Hepatocyte (in vitro differentiated cells): ENCODE data around the gene EEF2K. TPM values are rescaled to one million over a fixed set of nuclear protein-coding genes. Genes with fewer than 3 reads are reported as not detected.

ENCODE experiments used
- DNase-seq: peaks from one replicate; pipeline ENCODE4 v3.0.0-alpha.2; 2016; ENCODE audit warnings: low spot score
- H2AFZ ChIP-seq: fragments of 200-600 bp; sonication (generic); 2 replicates; pipeline ENCODE4 v1.6.0; 2016; ENCODE audit warnings: antibody characterized with exemption, mild to moderate bottlenecking
- H3K27ac ChIP-seq: fragments of 200-600 bp; sonication (generic); 2 replicates; pipeline ENCODE4 v1.5.1; 2016; ENCODE audit warnings: mild to moderate bottlenecking
- H3K27me3 ChIP-seq: fragments of 200-600 bp; sonication (generic); 2 replicates; pipeline ENCODE4 v1.6.1; 2016
- H3K36me3 ChIP-seq: fragments of 200-600 bp; sonication (generic); replicated peaks from 2 replicates; pipeline ENCODE4 v1.5.1; 2016; ENCODE audit warnings: low read depth; ENCODE audit not compliant: insufficient read depth
- H3K4me1 ChIP-seq: fragments of 200-600 bp; sonication (generic); 2 replicates; pipeline ENCODE4 v1.5.1; 2016; ENCODE audit warnings: mild to moderate bottlenecking, moderate library complexity; ENCODE audit not compliant: insufficient read depth
- H3K4me2 ChIP-seq: fragments of 200-600 bp; sonication (generic); 2 replicates; pipeline ENCODE4 v1.6.0; 2016
- H3K4me3 ChIP-seq: fragments of 200-600 bp; sonication (generic); 2 replicates; pipeline ENCODE4 v1.5.1; 2016; ENCODE audit warnings: mild to moderate bottlenecking
- H3K79me2 ChIP-seq: fragments of 200-600 bp; sonication (generic); 2 replicates; pipeline ENCODE4 v1.6.0; 2017; ENCODE audit warnings: mild to moderate bottlenecking
- H3K9me2 ChIP-seq: fragments of 200-600 bp; sonication (generic); replicated peaks from 2 replicates; pipeline ENCODE4 v1.6.0; 2017; ENCODE audit warnings: mild to moderate bottlenecking; ENCODE audit not compliant: insufficient read depth
- H3K9me3 ChIP-seq: fragments of 200-600 bp; sonication (generic); 2 replicates; pipeline ENCODE4 v1.5.1; 2016; ENCODE audit warnings: low read depth, mild to moderate bottlenecking
- H4K20me1 ChIP-seq: fragments of 200-600 bp; sonication (generic); 2 replicates; pipeline ENCODE4 v1.6.0; 2016; ENCODE audit warnings: mild to moderate bottlenecking; ENCODE audit not compliant: insufficient read depth, poor library complexity, severe bottlenecking
- EZH2 ChIP-seq: fragments of 200-600 bp; sonication (generic); IDR thresholded peaks from 2 replicates; pipeline ENCODE4 v1.6.1; 2016; ENCODE audit warnings: antibody characterized with exemption, mild to moderate bottlenecking, borderline replicate concordance
- EZH2phosphoT487 ChIP-seq: fragments of 200-600 bp; sonication (generic); IDR thresholded peaks from one replicate; pipeline ENCODE4 v1.6.1; 2018; ENCODE audit warnings: antibody characterized with exemption, mild to moderate bottlenecking, low read depth, moderate library complexity; ENCODE audit not compliant: unreplicated experiment, severe bottlenecking
- WGBS: methylation state at CpG from one replicate; pipeline ENCODE4 v1.1.6; 2016; ENCODE audit warnings: low lambda C conversion rate; ENCODE audit errors: missing lambda C conversion rate; 5-methylcytosine and 5-hydroxymethylcytosine counted together
- polyA plus RNA-seq: library from polyadenylated mRNA; unstranded; fragments of >200 nt; fragmentation: Nextera tagmentation; extraction: Ambion mirVana; gene quantifications from 2 replicates; pipeline ENCODE4 v1.2.1, GENCODE V29; 2016
- total RNA-seq: library from RNA; depleted of rRNA; stranded (reverse); fragments of >200 nt; gene quantifications from 2 replicates; pipeline ENCODE4 v1.2.3, GENCODE V29; 2014
- TF ChIP-seq, protein P1 (sequence below): fragments of 200-600 bp; sonication (generic); IDR thresholded peaks from 2 replicates; pipeline ENCODE4 v1.5.1; 2016; ENCODE audit warnings: antibody characterized with exemption, mild to moderate bottlenecking; ENCODE audit not compliant: poor library complexity

The EEF2K gene
- total and polyA plus RNA-seq, 2 experiments from 2014 or later = 7.9 to 15.1 TPM

DNA sequence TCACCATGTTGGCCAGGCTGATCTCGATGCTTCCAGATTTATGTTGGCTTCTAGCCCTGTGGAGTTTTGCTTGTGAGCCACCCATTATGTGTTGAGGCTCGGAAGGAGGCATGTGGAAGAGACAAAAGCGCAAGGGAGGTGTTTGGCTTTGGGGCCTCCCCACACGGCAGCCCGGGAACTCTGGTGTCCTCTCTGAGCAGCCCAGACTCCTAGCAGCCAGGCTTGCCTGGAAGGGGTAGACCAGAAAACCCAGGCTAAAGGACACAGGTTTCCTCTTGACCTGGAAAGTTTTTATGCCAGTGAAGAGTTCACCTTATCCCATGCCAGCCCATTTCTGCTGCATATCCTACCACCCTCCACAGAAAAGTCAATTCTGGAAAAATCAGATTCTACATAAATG is 22.7 kb upstream of the EEF2K start:
- no peaks in the 10 kb centered on the region for H3K79me2 ChIP-seq
- no peak for TF ChIP-seq EZH2phosphoT487
- TF ChIP-seq, protein P1, sequence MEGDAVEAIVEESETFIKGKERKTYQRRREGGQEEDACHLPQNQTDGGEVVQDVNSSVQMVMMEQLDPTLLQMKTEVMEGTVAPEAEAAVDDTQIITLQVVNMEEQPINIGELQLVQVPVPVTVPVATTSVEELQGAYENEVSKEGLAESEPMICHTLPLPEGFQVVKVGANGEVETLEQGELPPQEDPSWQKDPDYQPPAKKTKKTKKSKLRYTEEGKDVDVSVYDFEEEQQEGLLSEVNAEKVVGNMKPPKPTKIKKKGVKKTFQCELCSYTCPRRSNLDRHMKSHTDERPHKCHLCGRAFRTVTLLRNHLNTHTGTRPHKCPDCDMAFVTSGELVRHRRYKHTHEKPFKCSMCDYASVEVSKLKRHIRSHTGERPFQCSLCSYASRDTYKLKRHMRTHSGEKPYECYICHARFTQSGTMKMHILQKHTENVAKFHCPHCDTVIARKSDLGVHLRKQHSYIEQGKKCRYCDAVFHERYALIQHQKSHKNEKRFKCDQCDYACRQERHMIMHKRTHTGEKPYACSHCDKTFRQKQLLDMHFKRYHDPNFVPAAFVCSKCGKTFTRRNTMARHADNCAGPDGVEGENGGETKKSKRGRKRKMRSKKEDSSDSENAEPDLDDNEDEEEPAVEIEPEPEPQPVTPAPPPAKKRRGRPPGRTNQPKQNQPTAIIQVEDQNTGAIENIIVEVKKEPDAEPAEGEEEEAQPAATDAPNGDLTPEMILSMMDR = no peak
- WGBS = 90% methylated on average over 5 of the region's 5 CpGs
- H4K20me1 ChIP-seq = no peaks in the 10 kb centered on the region
- H3K9me3 ChIP-seq = no peaks in the 10 kb centered on the region
- no peak overlapping the region for H3K4me2 ChIP-seq
- no peak for DNase-seq
- H2AFZ ChIP-seq = no peak overlapping the region
- H3K27ac ChIP-seq = no peak overlapping the region
- no peaks in the 10 kb centered on the region for H3K36me3 ChIP-seq
- H3K4me3 ChIP-seq = no peak overlapping the region
- no peaks in the 10 kb centered on the region for H3K4me1 ChIP-seq
- no peaks in the 10 kb centered on the region for H3K9me2 ChIP-seq
- no peaks in the 10 kb centered on the region for H3K27me3 ChIP-seq

DNA sequence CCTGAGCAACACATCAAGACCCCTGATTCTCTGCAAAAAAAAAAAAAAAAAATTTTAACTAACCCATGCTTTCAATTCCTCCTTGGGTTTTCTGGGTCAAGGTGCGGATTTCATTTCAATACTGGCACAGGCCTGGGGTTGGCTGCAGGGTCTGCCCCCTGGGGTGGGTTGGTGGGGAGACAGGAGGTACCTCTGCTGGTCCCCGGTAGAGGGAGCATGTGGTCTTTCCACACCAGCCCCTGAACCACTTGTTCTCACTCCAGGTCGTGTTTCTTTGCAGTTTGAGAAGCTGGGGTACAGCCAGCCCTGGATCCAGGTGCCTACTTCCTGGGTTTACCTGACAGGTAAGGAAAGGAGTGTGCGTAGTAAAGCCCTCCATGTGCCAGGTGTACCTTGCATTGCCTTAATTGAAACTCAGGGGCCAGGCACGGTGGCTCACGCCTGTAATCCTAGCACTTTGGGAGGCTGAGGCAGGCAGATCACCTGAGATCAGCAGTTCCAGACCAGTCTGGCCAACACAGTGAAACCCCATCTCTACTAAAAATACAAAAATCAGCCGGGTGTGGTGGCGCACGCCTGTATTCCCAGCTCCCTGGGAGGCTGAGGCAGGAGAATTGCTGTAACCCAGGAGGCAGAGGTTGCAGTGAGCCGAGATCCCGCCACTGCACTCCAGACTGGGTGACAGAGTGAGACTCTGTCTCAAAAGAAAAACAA is 22.0 kb upstream of the EEF2K start:
- H3K4me1 ChIP-seq = peaks cover 3% of the 10 kb centered on the region
- H3K79me2 ChIP-seq = no peaks in the 10 kb centered on the region
- H3K4me3 ChIP-seq = no peak overlapping the region
- no peak overlapping the region for H2AFZ ChIP-seq
- H3K9me3 ChIP-seq = no peaks in the 10 kb centered on the region
- H3K27ac ChIP-seq = no peak overlapping the region
- no peaks in the 10 kb centered on the region for H3K36me3 ChIP-seq
- H3K9me2 ChIP-seq = no peaks in the 10 kb centered on the region
- 86% methylated on average over 11 of the region's 11 CpGs for WGBS
- no peak overlapping the region for H3K4me2 ChIP-seq
- no peaks in the 10 kb centered on the region for H4K20me1 ChIP-seq
- DNase-seq = no peak
- TF ChIP-seq, protein P1 = no peak
- no peak for TF ChIP-seq EZH2phosphoT487
- TF ChIP-seq EZH2 = no peak
- H3K27me3 ChIP-seq = no peaks in the 10 kb centered on the region

DNA sequence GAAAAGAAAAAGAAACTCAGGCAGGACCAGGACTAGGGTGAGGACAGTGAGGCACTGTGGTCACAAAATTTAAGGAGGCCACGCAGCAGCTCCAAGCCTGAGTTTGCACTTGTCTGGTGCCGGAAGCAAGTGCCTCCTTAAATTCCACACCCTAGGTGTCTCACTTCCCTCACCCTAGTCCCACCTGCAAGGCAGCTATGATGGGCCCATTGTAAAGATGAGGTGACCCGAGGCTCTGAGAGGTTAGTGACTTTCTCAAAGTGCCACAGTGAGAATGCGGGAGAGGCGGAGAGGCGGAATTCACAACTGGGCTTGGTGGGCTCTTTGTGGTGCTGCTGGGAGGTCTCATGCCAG is 21.5 kb upstream of the EEF2K start:
- H3K9me3 ChIP-seq = no peaks in the 10 kb centered on the region
- WGBS = 90% methylated on average over 6 of the region's 6 CpGs
- no peaks in the 10 kb centered on the region for H3K79me2 ChIP-seq
- H3K4me3 ChIP-seq = no peak overlapping the region
- no peaks in the 10 kb centered on the region for H3K9me2 ChIP-seq
- no peak overlapping the region for H2AFZ ChIP-seq
- no peaks in the 10 kb centered on the region for H3K27me3 ChIP-seq
- DNase-seq = no peak
- no peak overlapping the region for H3K4me2 ChIP-seq
- TF ChIP-seq EZH2 (no peak), EZH2phosphoT487 (no peak)
- TF ChIP-seq, protein P1 = no peak
- no peaks in the 10 kb centered on the region for H4K20me1 ChIP-seq
- no peak overlapping the region for H3K27ac ChIP-seq
- H3K4me1 ChIP-seq = peaks cover 8% of the 10 kb centered on the region
- no peaks in the 10 kb centered on the region for H3K36me3 ChIP-seq

DNA sequence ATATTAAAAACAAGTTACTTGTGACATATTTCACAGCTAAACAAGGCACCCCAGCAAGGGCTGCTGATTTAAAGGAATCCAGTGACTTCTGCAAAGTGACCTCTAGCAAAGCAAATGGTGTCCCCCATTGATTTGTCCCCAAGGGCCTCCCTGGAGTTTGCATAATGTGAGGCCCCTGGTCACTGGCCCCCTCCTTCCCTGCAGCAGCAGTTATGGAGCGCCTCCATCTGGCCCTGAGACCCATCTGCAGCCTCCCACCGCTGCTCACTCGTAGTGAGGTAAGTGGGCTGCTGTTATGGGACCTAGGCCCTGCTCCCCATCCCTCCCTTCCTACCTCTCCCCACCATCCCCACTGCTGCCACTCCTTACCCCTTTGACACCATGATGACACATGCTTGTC is 19.6 kb upstream of the EEF2K start:
- Histone ChIP-seq H3K27ac (no peak overlapping the region), H2AFZ (no peak overlapping the region), H3K79me2 (no peaks in the 10 kb centered on the region), H3K27me3 (no peaks in the 10 kb centered on the region), H3K4me1 (peaks cover 11% of the 10 kb centered on the region), H3K9me2 (no peaks in the 10 kb centered on the region), H3K4me3 (no peak overlapping the region), H3K4me2 (no peak overlapping the region), H3K9me3 (no peaks in the 10 kb centered on the region), H4K20me1 (no peaks in the 10 kb centered on the region), H3K36me3 (no peaks in the 10 kb centered on the region)
- TF ChIP-seq, protein P1 = no peak
- no peak for TF ChIP-seq EZH2
- TF ChIP-seq EZH2phosphoT487 = no peak
- no peak for DNase-seq
- 44% methylated on average over 3 of the region's 3 CpGs for WGBS
